Heart left ventricle (tissue), 16 donors: ENCODE results near the gene MED27. TPM values are rescaled to one million over a fixed set of nuclear protein-coding genes. Genes with fewer than 3 reads are reported as not detected.

Experiments used
- ATAC-seq, 4 donors: fragments of 200-7000 bp; cut with Tn5 transposase; one replicate each; pipeline ENCODE4 v1.9.1; 2020 to 2022; ENCODE audit warnings: moderate library complexity in 4 of 4, mild to moderate bottlenecking in 3 of 4, moderate number of reproducible peaks in 1 of 4
- DNase-seq, 5 donors: peaks; one replicate each; pipeline ENCODE4 v3.0.0-alpha.2; 2020
- H3K27ac ChIP-seq, 12 donors: fragments of 200-600 bp; sonication (generic) in 4 of 12; one replicate each; pipeline versions ENCODE4 v1.5.0 to v1.8.0; 2016 to 2022; ENCODE audit warnings: mild to moderate bottlenecking in 2 of 12
- H3K27me3 ChIP-seq, 9 donors: fragments of 200-600 bp; sonication (generic) in 2 of 9; one replicate each; pipeline versions ENCODE4 v1.5.1 to v1.8.0; 2016 to 2022; ENCODE audit warnings: mild to moderate bottlenecking in 3 of 9
- H3K36me3 ChIP-seq, 9 donors: fragments of 200-600 bp; sonication (generic) in 2 of 9; one replicate each; pipeline versions ENCODE4 v1.5.0 to v1.8.0; 2018 to 2022; ENCODE audit warnings: mild to moderate bottlenecking in 2 of 9
- H3K4me1 ChIP-seq, 12 donors: fragments of 200-600 bp; sonication (generic) in 4 of 12; one replicate each; pipeline versions ENCODE4 v1.5.0 to v1.8.0; 2016 to 2022; ENCODE audit warnings: mild to moderate bottlenecking in 3 of 12
- H3K4me3 ChIP-seq, 12 donors: fragments of 200-600 bp; sonication (generic) in 4 of 12; one replicate each; pipeline versions ENCODE4 v1.5.0 to v1.8.0; 2017 to 2022; ENCODE audit warnings: mild to moderate bottlenecking in 9 of 12, moderate library complexity in 4 of 12
- H3K9me3 ChIP-seq, 12 donors: fragments of 200-600 bp; sonication (generic) in 4 of 12; one replicate each; pipeline versions ENCODE4 v1.5.0 to v1.8.0; 2016 to 2022; ENCODE audit warnings: mild to moderate bottlenecking in 1 of 12
- POLR2A ChIP-seq, 2 donors: fragments of 450-650 bp; IDR thresholded peaks; one replicate each; pipeline ENCODE4 v1.6.1; 2017; ENCODE audit warnings: antibody characterized with exemption in 2 of 2, mild to moderate bottlenecking in 2 of 2, moderate library complexity in 2 of 2
- WGBS, 4 donors: extraction: QIAGEN DNeasy Blood & Tissue Kit in 2 of 4; methylation state at CpG; one replicate each; pipeline versions ENCODE4 v1.1.5 to v1.1.7; 2013 to 2018; 5-methylcytosine and 5-hydroxymethylcytosine counted together
- intact Hi-C, 10 donors: fragments of 100-400 bp; cut with DNase I; formaldehyde crosslinking; loops; one replicate each; pipeline versions ENCODE4 v1.11.1 to v1.14.2; 2022
- polyA plus RNA-seq, 2 donors: library from polyadenylated mRNA; stranded (reverse); fragments of 200-250 nt; gene quantifications; one replicate each; pipeline ENCODE4 v1.2.3, GENCODE V29; 2013
- total RNA-seq, 9 donors: library from RNA; depleted of rRNA in 2 of 9; stranded (reverse); fragments of >200 nt in 2 of 9; fragmentation: NEBNext Ultra II Directional in 3 of 9; extraction: Animal tissue kit (Norgen Biotek cat#: 25700) in 3 of 9; gene quantifications; one replicate each; pipeline versions ENCODE4 v1.1.0 to v1.2.4, GENCODE V29; 2016 to 2023
- TF ChIP-seq, protein P1 (sequence below), 12 donors: fragments of 200-600 bp; sonication (generic) in 4 of 12; IDR thresholded peaks; one replicate each; pipeline versions ENCODE4 v1.5.0 to v1.8.0; 2018 to 2022; ENCODE audit warnings: antibody characterized with exemption in 12 of 12, mild to moderate bottlenecking in 5 of 12
- donor health status: ischemic (EF 13 %, LVEDD 7.1; RV severe dilation, severe dysfunction).
- donor health status: healthy with polysubstance abuse.
- donor health status: DM: no; HTN: yes; CAD: no.
- donor health status: DM: no; HTN: no; CAD: no.
- donor health status: ischemic (EF 25% LVEDD 6.9; RV normal size, moderate dysfunction).
- donor health status: ischemic (EF 25% LVEDD 5.7; RV mildly dilated, moderate dysfunction).
- donor health status: healthy.
- donor health status: DM: yes; HTN: yes; CAD: no.
- donor health status: ischemic (EF 35%, LVEDD 5.7; RV mildly dilated, moderate dysfunction).
- donor health status: nonischemic (EF 11% LVEDD 7.7; RV severe dilation, severe dysfunction).
- donor health status: DM: yes; HTN: yes; CAD: no.
- donor health status: PGD.
- donor health status: ischemic (EF 29% LVEDD 5.4; RV normal size, mild dysfunction).
- donor health status: nonischemic (EF 23%, LVEDD 6.1; RV moderate dilation, normal function).

Gene MED27
- total and polyA plus RNA-seq, 11 donors: 14.3 to 23.0 (median 15.6) TPM

- no peak for ATAC-seq
- no peak for TF ChIP-seq POLR2A (IDR thresholded peaks at IDR 0.05)
- TF ChIP-seq, protein P1, sequence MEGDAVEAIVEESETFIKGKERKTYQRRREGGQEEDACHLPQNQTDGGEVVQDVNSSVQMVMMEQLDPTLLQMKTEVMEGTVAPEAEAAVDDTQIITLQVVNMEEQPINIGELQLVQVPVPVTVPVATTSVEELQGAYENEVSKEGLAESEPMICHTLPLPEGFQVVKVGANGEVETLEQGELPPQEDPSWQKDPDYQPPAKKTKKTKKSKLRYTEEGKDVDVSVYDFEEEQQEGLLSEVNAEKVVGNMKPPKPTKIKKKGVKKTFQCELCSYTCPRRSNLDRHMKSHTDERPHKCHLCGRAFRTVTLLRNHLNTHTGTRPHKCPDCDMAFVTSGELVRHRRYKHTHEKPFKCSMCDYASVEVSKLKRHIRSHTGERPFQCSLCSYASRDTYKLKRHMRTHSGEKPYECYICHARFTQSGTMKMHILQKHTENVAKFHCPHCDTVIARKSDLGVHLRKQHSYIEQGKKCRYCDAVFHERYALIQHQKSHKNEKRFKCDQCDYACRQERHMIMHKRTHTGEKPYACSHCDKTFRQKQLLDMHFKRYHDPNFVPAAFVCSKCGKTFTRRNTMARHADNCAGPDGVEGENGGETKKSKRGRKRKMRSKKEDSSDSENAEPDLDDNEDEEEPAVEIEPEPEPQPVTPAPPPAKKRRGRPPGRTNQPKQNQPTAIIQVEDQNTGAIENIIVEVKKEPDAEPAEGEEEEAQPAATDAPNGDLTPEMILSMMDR (IDR thresholded peaks at IDR 0.05): no peak
- Histone ChIP-seq H3K9me3 (no peaks in the 10 kb centered on the region), H3K4me1 (no peaks in the 10 kb centered on the region), H3K36me3 (peaks cover 0 to 21% (median 16%) of the 10 kb centered on the region in 9 donors), H3K27me3 (no peaks in the 10 kb centered on the region), H3K27ac (no peak overlapping the region), H3K4me3 (no peak overlapping the region)
- intact Hi-C loops: no loop called here
- DNase-seq: no peak
- 92 to 94% (median 92%) methylated on average over 10 of the region's 10 CpGs for WGBS, 4 donors
Measured at GRCh38 chr9:131865446-131866195, 214.0 kb downstream of the MED27 start.

DNA sequence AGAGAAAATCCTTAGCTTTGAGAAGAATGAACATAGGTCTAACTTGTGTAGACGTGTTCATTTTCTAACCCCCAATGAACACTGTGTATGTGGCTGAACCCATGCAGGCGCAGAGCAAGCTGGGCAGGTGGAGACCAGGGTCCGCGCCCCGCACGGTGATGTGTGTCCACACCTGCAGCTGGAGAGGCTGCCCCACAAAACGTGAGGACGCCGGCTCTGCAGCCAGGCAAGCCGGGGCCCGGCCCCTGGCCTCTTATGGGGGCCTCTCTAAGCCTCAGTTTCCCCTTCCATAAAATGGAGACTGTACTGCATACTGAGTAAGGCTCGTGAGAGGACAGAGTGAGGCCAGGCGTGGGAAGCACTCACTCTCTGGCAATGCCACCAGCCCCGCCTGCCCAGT is 215.1 kb downstream of the MED27 start:
- 96 to 98% (median 97%) methylated on average over 13 to 14 of the region's 14 CpGs for WGBS, 4 donors
- H3K4me1 ChIP-seq: no peaks in the 10 kb centered on the region
- TF ChIP-seq POLR2A (IDR thresholded peaks at IDR 0.05): no peak
- TF ChIP-seq, protein P1 (IDR thresholded peaks at IDR 0.05): no peak
- H3K27ac ChIP-seq: no peak overlapping the region
- H3K9me3 ChIP-seq: no peaks in the 10 kb centered on the region
- no peak for ATAC-seq
- DNase-seq: peak in 1 of 5 donors; percentile 53
- H3K27me3 ChIP-seq: no peaks in the 10 kb centered on the region
- intact Hi-C loops: no loop called here
- H3K36me3 ChIP-seq: peaks cover 0 to 29% (median 26%) of the 10 kb centered on the region in 9 donors
- H3K4me3 ChIP-seq: no peak overlapping the region

DNA sequence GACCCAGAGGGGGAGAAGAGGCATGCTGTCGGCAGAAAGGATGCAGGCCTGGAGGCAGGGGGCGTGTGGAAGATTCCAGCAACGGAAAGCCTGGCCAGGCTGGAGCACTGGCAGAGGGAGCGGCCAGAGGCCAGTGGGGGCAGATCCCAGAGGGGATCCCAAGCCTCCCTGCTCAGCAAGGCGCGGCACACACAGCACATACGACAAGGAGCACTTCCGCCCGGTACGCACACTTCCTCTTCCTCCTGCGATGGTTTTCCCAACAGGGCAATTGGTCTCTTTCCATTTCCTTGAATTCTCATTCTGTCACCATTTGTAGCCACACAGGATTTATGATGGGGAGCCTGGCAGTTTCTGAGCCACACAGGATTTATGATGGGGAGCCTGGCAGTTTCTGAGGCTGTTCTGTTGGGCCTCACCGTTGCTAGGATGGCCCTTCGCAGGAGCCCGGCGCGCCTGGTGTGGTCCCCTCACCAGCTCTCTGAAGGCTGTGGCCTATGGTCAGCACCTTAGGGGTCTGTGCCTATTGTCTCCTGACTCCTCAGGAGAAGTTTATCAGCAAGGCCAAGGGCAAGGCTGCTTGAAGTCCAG is 216.3 kb downstream of the MED27 start:
- intact Hi-C loops: no loop called here
- Histone ChIP-seq H3K27ac (no peak overlapping the region), H3K4me1 (no peaks in the 10 kb centered on the region), H3K4me3 (no peak overlapping the region), H3K9me3 (no peaks in the 10 kb centered on the region), H3K27me3 (no peaks in the 10 kb centered on the region), H3K36me3 (peaks cover 0 to 30% (median 28%) of the 10 kb centered on the region in 9 donors)
- TF ChIP-seq, protein P1 (IDR thresholded peaks at IDR 0.05): no peak
- no peak for TF ChIP-seq POLR2A (IDR thresholded peaks at IDR 0.05)
- 68 to 86% (median 75%) methylated on average over 16 of the region's 16 CpGs for whole genome bisulfite sequencing, 4 donors
- no peak for ATAC-seq
- DNase-seq: peak in 1 of 5 donors; percentile 37

DNA sequence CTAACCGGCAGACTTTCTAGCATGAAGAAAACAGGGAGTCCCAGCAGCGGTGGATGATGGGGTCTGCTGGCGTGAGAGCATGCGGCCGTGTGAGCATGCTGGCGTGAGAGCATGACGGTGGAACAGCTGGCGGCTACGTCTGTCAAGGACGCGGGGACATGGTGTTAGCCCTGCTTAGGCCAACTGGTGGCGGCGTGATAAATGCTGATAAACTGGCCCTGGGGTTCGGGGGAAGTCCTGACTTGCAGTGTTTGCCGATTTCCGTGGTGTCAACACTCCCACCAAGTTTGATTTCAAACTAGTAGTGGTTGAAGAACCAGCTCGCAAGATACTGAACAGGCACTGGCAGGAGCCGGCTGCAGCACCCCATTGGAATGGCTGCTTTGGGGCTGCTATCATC is 217.4 kb downstream of the MED27 start:
- WGBS, 4 donors: 83 to 95% (median 87%) methylated on average over 18 of the region's 18 CpGs
- peak in 2 of 5 donors; percentile 15 to 43 for DNase-seq

More for the DNA sequence above, 217.4 kb downstream of the MED27 start:
- no peak for ATAC-seq
- TF ChIP-seq POLR2A (IDR thresholded peaks at IDR 0.05): no peak
- TF ChIP-seq, protein P1 (IDR thresholded peaks at IDR 0.05): no peak
- no peaks in the 10 kb centered on the region for H3K9me3 ChIP-seq
- no peak overlapping the region for H3K27ac ChIP-seq
- peaks cover 0 to 30% (median 28%) of the 10 kb centered on the region in 9 donors for H3K36me3 ChIP-seq
- no peaks in the 10 kb centered on the region for H3K4me1 ChIP-seq
- intact Hi-C loops: no loop called here
- no peak overlapping the region for H3K4me3 ChIP-seq
- H3K27me3 ChIP-seq: no peaks in the 10 kb centered on the region
